ENCODE results near the gene DNAH14.
"Not testable (repeated sequence)": the region's sequence is repeated elsewhere in the genome, so short reads cannot be mapped to it uniquely, and the experiment has no call there.

The DNAH14 gene

GRCh38 chr1:225260319-225260718, 330.8 kb downstream of the DNAH14 start:
- H3K27me3 ChIP-seq (ENCODE audit: control insufficient read depth, insufficient read depth, low read length, poor library complexity, severe bottlenecking) = no peaks in the 10 kb centered on the region

GRCh38 chr1:225277445-225277844, 348.0 kb downstream of the DNAH14 start:
- no peaks in the 10 kb centered on the region for H3K36me3 ChIP-seq (ENCODE audit: control insufficient read depth, insufficient read depth, low read length)
- no peaks in the 10 kb centered on the region for H3K4me1 ChIP-seq (ENCODE audit: control insufficient read depth, insufficient read depth, low read length)
- 91 to 100% methylated on average over 2 to 3 of the region's 3 CpGs for WGBS, 2 experiments
- no peaks in the 10 kb centered on the region for H3K27me3 ChIP-seq (ENCODE audit: control insufficient read depth, insufficient read depth, low read length, poor library complexity, severe bottlenecking)
- no peaks in the 10 kb centered on the region for H3K9me3 ChIP-seq (ENCODE audit: control insufficient read depth, low read length)
- no peak overlapping the region for H3K27ac ChIP-seq (ENCODE audit: insufficient read depth, low read depth, low read length, poor library complexity, severe bottlenecking)
- no peak overlapping the region for H3K4me3 ChIP-seq (ENCODE audit: insufficient read depth, low read depth, low read length)

More at GRCh38 chr1:225260319-225260718, 330.8 kb downstream of the DNAH14 start:
- Histone ChIP-seq H3K27ac (ENCODE audit: insufficient read depth, low read depth, low read length, poor library complexity, severe bottlenecking) (no peak overlapping the region), H3K36me3 (ENCODE audit: control insufficient read depth, insufficient read depth, low read length) (no peaks in the 10 kb centered on the region), H3K9me3 (ENCODE audit: control insufficient read depth, low read length) (no peaks in the 10 kb centered on the region), H3K4me3 (ENCODE audit: insufficient read depth, low read depth, low read length) (no peak overlapping the region), H3K4me1 (ENCODE audit: control insufficient read depth, insufficient read depth, low read length) (no peaks in the 10 kb centered on the region)
- WGBS, 2 experiments = no CpG with 5 or more reads among the region's 1 CpG

GRCh38 chr1:225280563-225280962, 351.1 kb downstream of the DNAH14 start:
- Histone ChIP-seq H3K4me3 (ENCODE audit: insufficient read depth, low read depth, low read length) (no peak overlapping the region), H3K9me3 (ENCODE audit: control insufficient read depth, low read length) (no peaks in the 10 kb centered on the region), H3K36me3 (ENCODE audit: control insufficient read depth, insufficient read depth, low read length) (no peaks in the 10 kb centered on the region), H3K27me3 (ENCODE audit: control insufficient read depth, insufficient read depth, low read length, poor library complexity, severe bottlenecking) (no peaks in the 10 kb centered on the region), H3K4me1 (ENCODE audit: control insufficient read depth, insufficient read depth, low read length) (no peaks in the 10 kb centered on the region), H3K27ac (ENCODE audit: insufficient read depth, low read depth, low read length, poor library complexity, severe bottlenecking) (no peak overlapping the region)

- Histone ChIP-seq H3K36me3 (ENCODE audit: control insufficient read depth, insufficient read depth, low read length) (no peaks in the 10 kb centered on the region), H3K4me1 (ENCODE audit: control insufficient read depth, insufficient read depth, low read length) (no peaks in the 10 kb centered on the region), H3K27me3 (ENCODE audit: control insufficient read depth, insufficient read depth, low read length, poor library complexity, severe bottlenecking) (no peaks in the 10 kb centered on the region), H3K27ac (ENCODE audit: insufficient read depth, low read depth, low read length, poor library complexity, severe bottlenecking) (no peak overlapping the region), H3K4me3 (ENCODE audit: insufficient read depth, low read depth, low read length) (no peak overlapping the region), H3K9me3 (ENCODE audit: control insufficient read depth, low read length) (peaks cover 3% of the 10 kb centered on the region)
- no CpG with 5 or more reads among the region's 1 CpG for WGBS, 2 experiments
These were observed 360.8 kb downstream of the DNAH14 start for GRCh38 chr1:225290244-225290643.

- Histone ChIP-seq H3K27ac (ENCODE audit: insufficient read depth, low read depth, low read length, poor library complexity, severe bottlenecking) (no peak overlapping the region), H3K36me3 (ENCODE audit: control insufficient read depth, insufficient read depth, low read length) (no peaks in the 10 kb centered on the region), H3K27me3 (ENCODE audit: control insufficient read depth, insufficient read depth, low read length, poor library complexity, severe bottlenecking) (no peaks in the 10 kb centered on the region), H3K9me3 (ENCODE audit: control insufficient read depth, low read length) (no peaks in the 10 kb centered on the region), H3K4me1 (ENCODE audit: control insufficient read depth, insufficient read depth, low read length) (no peaks in the 10 kb centered on the region), H3K4me3 (ENCODE audit: insufficient read depth, low read depth, low read length) (no peak overlapping the region)
- WGBS, 2 experiments = 93 to 98% methylated on average over 2 of the region's 2 CpGs
These were observed 370.1 kb downstream of the DNAH14 start for GRCh38 chr1:225299624-225300023.

- H3K27me3 ChIP-seq (ENCODE audit: control insufficient read depth, insufficient read depth, low read length, poor library complexity, severe bottlenecking) = no peaks in the 10 kb centered on the region
- no peaks in the 10 kb centered on the region for H3K4me1 ChIP-seq (ENCODE audit: control insufficient read depth, insufficient read depth, low read length)
- H3K27ac ChIP-seq (ENCODE audit: insufficient read depth, low read depth, low read length, poor library complexity, severe bottlenecking) = no peak overlapping the region
- H3K36me3 ChIP-seq (ENCODE audit: control insufficient read depth, insufficient read depth, low read length) = no peaks in the 10 kb centered on the region
- H3K4me3 ChIP-seq (ENCODE audit: insufficient read depth, low read depth, low read length) = no peak overlapping the region
- WGBS, 2 experiments = 80 to 92% methylated on average over 1 of the region's 1 CpG
- no peaks in the 10 kb centered on the region for H3K9me3 ChIP-seq (ENCODE audit: control insufficient read depth, low read length)
These were observed 370.9 kb downstream of the DNAH14 start for GRCh38 chr1:225300381-225300780.

GRCh38 chr1:225304996-225305395, 375.5 kb downstream of the DNAH14 start:
- Histone ChIP-seq H3K4me1 (ENCODE audit: control insufficient read depth, insufficient read depth, low read length) (no peaks in the 10 kb centered on the region), H3K27me3 (ENCODE audit: control insufficient read depth, insufficient read depth, low read length, poor library complexity, severe bottlenecking) (no peaks in the 10 kb centered on the region), H3K36me3 (ENCODE audit: control insufficient read depth, insufficient read depth, low read length) (no peaks in the 10 kb centered on the region), H3K27ac (ENCODE audit: insufficient read depth, low read depth, low read length, poor library complexity, severe bottlenecking) (no peak overlapping the region), H3K4me3 (ENCODE audit: insufficient read depth, low read depth, low read length) (no peak overlapping the region), H3K9me3 (ENCODE audit: control insufficient read depth, low read length) (no peaks in the 10 kb centered on the region)
- 71 to 84% methylated on average over 4 to 5 of the region's 5 CpGs for WGBS, 2 experiments

GRCh38 chr1:225310544-225310943, 381.1 kb downstream of the DNAH14 start:
- H3K27me3 ChIP-seq (ENCODE audit: control insufficient read depth, insufficient read depth, low read length, poor library complexity, severe bottlenecking); H3K36me3 ChIP-seq (ENCODE audit: control insufficient read depth, insufficient read depth, low read length); H3K27ac ChIP-seq (ENCODE audit: insufficient read depth, low read depth, low read length, poor library complexity, severe bottlenecking); H3K4me1 ChIP-seq (ENCODE audit: control insufficient read depth, insufficient read depth, low read length); H3K9me3 ChIP-seq (ENCODE audit: control insufficient read depth, low read length); H3K4me3 ChIP-seq (ENCODE audit: insufficient read depth, low read depth, low read length): not testable (repeated sequence)
- WGBS, 2 experiments = 93 to 95% methylated on average over 2 to 3 of the region's 3 CpGs

- Histone ChIP-seq H3K27me3 (ENCODE audit: control insufficient read depth, insufficient read depth, low read length, poor library complexity, severe bottlenecking) (no peaks in the 10 kb centered on the region), H3K4me3 (ENCODE audit: insufficient read depth, low read depth, low read length) (no peak overlapping the region), H3K36me3 (ENCODE audit: control insufficient read depth, insufficient read depth, low read length) (no peaks in the 10 kb centered on the region), H3K9me3 (ENCODE audit: control insufficient read depth, low read length) (no peaks in the 10 kb centered on the region), H3K4me1 (ENCODE audit: control insufficient read depth, insufficient read depth, low read length) (no peaks in the 10 kb centered on the region), H3K27ac (ENCODE audit: insufficient read depth, low read depth, low read length, poor library complexity, severe bottlenecking) (no peak overlapping the region)
- WGBS, 2 experiments = 45 to 50% methylated on average over 2 of the region's 4 CpGs
These were observed 389.5 kb downstream of the DNAH14 start for GRCh38 chr1:225318706-225319575.

- no peaks in the 10 kb centered on the region for H3K9me3 ChIP-seq (ENCODE audit: control insufficient read depth, low read length)
These were observed 390.4 kb downstream of the DNAH14 start for GRCh38 chr1:225319871-225320270.

More at GRCh38 chr1:225319871-225320270, 390.4 kb downstream of the DNAH14 start:
- no peaks in the 10 kb centered on the region for H3K27me3 ChIP-seq (ENCODE audit: control insufficient read depth, insufficient read depth, low read length, poor library complexity, severe bottlenecking)
- H3K27ac ChIP-seq (ENCODE audit: insufficient read depth, low read depth, low read length, poor library complexity, severe bottlenecking) = no peak overlapping the region
- no peaks in the 10 kb centered on the region for H3K36me3 ChIP-seq (ENCODE audit: control insufficient read depth, insufficient read depth, low read length)
- H3K4me3 ChIP-seq (ENCODE audit: insufficient read depth, low read depth, low read length) = no peak overlapping the region
- H3K4me1 ChIP-seq (ENCODE audit: control insufficient read depth, insufficient read depth, low read length) = no peaks in the 10 kb centered on the region
